GM12872 (cell line): Measurements from ENCODE around the gene APBA1.

Source experiments
- TF ChIP-seq, protein P1 (sequence below): IDR thresholded peaks from 3 replicates; pipeline ENCODE4 v1.5.1; 2011; ENCODE audit warnings: low read depth, mild to moderate bottlenecking, low read length, moderate library complexity; ENCODE audit not compliant: insufficient read depth

The APBA1 gene

GRCh38 chr9:69495296-69495695 lies 176.9 kb downstream of the APBA1 start:
- TF ChIP-seq, protein P1, sequence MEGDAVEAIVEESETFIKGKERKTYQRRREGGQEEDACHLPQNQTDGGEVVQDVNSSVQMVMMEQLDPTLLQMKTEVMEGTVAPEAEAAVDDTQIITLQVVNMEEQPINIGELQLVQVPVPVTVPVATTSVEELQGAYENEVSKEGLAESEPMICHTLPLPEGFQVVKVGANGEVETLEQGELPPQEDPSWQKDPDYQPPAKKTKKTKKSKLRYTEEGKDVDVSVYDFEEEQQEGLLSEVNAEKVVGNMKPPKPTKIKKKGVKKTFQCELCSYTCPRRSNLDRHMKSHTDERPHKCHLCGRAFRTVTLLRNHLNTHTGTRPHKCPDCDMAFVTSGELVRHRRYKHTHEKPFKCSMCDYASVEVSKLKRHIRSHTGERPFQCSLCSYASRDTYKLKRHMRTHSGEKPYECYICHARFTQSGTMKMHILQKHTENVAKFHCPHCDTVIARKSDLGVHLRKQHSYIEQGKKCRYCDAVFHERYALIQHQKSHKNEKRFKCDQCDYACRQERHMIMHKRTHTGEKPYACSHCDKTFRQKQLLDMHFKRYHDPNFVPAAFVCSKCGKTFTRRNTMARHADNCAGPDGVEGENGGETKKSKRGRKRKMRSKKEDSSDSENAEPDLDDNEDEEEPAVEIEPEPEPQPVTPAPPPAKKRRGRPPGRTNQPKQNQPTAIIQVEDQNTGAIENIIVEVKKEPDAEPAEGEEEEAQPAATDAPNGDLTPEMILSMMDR = no peak

GRCh38 chr9:69494763-69495162 lies 177.4 kb downstream of the APBA1 start:
- TF ChIP-seq, protein P1 = no peak

GRCh38 chr9:69494208-69494607 lies 178.0 kb downstream of the APBA1 start:
- TF ChIP-seq, protein P1 = no peak

DNA sequence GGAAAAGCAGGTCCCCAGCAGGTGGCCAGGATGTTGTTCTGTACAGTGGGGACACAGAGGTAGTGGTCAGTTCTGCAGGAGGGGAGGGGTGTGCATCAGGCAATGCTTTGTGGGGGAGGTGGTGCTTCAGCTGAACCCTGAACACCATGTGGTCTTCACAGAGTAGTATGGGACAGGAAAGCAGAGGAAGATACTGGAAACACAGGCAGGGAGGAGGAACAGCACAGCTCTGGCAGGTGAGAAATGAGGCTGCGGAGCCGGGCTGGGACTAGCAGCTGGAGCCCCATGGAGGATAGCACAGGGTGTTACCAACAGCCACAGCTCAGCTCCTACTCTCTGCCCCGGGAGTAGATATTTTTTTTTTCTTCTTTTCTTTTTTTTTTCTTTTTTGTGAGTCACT lies 185.7 kb downstream of the APBA1 start:
- TF ChIP-seq, protein P1 = no peak

- TF ChIP-seq, protein P1 = no peak
Measured at GRCh38 chr9:69485466-69485865, 186.7 kb downstream of the APBA1 start.

- TF ChIP-seq, protein P1 = no peak
Measured at GRCh38 chr9:69483886-69484422, 188.2 kb downstream of the APBA1 start.

DNA sequence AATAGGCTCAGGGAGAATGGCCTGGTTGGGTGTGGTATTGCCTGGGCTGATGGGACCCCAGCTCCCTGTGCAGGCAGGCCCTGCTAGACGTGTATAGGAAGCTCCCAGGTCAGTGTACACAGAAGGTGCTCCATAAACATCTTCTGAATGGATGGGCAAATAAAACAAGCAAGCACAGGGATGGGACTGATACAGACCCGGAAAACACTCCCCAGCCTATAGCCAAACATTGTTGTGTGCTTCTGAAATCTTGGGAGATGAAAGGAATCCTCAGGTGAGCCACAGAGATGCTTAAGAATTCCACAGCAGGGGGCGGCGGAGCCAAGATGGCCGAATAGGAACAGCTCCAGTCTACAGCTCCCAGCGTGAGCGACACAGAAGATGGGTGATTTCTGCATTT lies 195.4 kb downstream of the APBA1 start:
- TF ChIP-seq, protein P1 = no peak
